ENCODE results near the gene TMSB10.

DNA sequence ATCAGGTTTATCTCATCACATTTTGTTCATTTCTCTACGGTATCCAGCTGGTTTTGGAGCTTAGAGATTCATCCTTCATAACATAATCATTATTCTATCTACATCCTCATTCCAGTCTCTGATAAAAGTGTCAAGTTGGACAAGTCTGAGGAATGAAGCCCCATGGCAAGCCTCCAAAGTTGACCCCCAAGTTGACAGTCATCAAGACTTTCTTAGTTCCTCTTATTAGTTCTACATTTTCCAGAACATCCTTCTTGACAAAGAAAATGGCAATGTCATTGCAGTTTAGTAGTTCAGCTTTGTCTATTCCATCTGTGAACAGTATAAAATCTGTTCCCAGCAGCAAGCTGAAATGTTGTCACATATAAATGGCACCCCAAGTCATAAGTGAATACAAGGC, 4.5 kb upstream of the TMSB10 start:
- TF ChIP-seq, protein P1, sequence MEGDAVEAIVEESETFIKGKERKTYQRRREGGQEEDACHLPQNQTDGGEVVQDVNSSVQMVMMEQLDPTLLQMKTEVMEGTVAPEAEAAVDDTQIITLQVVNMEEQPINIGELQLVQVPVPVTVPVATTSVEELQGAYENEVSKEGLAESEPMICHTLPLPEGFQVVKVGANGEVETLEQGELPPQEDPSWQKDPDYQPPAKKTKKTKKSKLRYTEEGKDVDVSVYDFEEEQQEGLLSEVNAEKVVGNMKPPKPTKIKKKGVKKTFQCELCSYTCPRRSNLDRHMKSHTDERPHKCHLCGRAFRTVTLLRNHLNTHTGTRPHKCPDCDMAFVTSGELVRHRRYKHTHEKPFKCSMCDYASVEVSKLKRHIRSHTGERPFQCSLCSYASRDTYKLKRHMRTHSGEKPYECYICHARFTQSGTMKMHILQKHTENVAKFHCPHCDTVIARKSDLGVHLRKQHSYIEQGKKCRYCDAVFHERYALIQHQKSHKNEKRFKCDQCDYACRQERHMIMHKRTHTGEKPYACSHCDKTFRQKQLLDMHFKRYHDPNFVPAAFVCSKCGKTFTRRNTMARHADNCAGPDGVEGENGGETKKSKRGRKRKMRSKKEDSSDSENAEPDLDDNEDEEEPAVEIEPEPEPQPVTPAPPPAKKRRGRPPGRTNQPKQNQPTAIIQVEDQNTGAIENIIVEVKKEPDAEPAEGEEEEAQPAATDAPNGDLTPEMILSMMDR (IDR thresholded peaks at IDR 0.05): no peak
- TF ChIP-seq ZFX (IDR thresholded peaks at IDR 0.05; ENCODE audit: borderline replicate concordance): no peak
